HEK293 (cell line): ENCODE data around the gene CWC22.

ENCODE experiments used
- CTCF ChIP-seq: fragments of 450-650 bp; formaldehyde crosslinking; IDR thresholded peaks from 2 replicates; pipeline ENCODE4 v1.5.1; 2016; ENCODE audit warnings: missing biosample characterization, missing genetic modification characterization
- EGR2 ChIP-seq: fragments of 450-650 bp; formaldehyde crosslinking; IDR thresholded peaks from 2 replicates; pipeline ENCODE4 v1.5.1; 2016; ENCODE audit warnings: low read depth, missing biosample characterization, missing genetic modification characterization
- PRDM4 ChIP-seq: fragments of 450-650 bp; formaldehyde crosslinking; IDR thresholded peaks from 2 replicates; pipeline ENCODE4 v1.5.1; 2017; ENCODE audit warnings: missing biosample characterization, missing genetic modification characterization
- ZNF664 ChIP-seq: fragments of 450-650 bp; formaldehyde crosslinking; IDR thresholded peaks from 2 replicates; pipeline ENCODE4 v1.5.1; 2016; ENCODE audit warnings: missing biosample characterization, missing genetic modification characterization
- ZNF791 ChIP-seq: fragments of 450-650 bp; formaldehyde crosslinking; IDR thresholded peaks from 2 replicates; pipeline ENCODE4 v1.5.1; 2016; ENCODE audit warnings: missing biosample characterization, missing genetic modification characterization

- no peak for TF ChIP-seq ZNF791
- TF ChIP-seq ZNF664, result no peak
- no peak for TF ChIP-seq EGR2 (tag by site-specific recombination)
- no peak for TF ChIP-seq CTCF
- TF ChIP-seq PRDM4 (tag by site-specific recombination), result no peak
Observed at GRCh38 chr2:179939259-179939658, 67.8 kb downstream of the CWC22 start.
